HepG2 (cell line): ENCODE results near the gene MEF2B. TPM values are rescaled to one million over a fixed set of nuclear protein-coding genes. Genes with fewer than 3 reads are reported as not detected.

Source experiments
- ATAC-seq: fragments of 200-7000 bp; cut with Tn5 transposase; 3 replicates; pipeline ENCODE4 v1.9.1; 2020; ENCODE audit warnings: mild to moderate bottlenecking, moderate library complexity
- BruUV-seq: library from RNA; stranded (reverse); fragments of 400-500 nt; replicated peaks from 2 replicates; lab custom pipeline; 2021; lab: Mats Ljungman, UMichigan
- CTCF ChIA-PET: fragments of 300-600 bp; formaldehyde crosslinking; extraction: SDS; loops from one replicate; lab custom pipeline; 2021; ENCODE audit warnings: low total read pairs, inconsistent platforms, low intra/inter-chr PET ratio; lab: Yijun Ruan, JAX
- POLR2A ChIA-PET: fragments of 350-600 bp; sonication (Branson Sonifier 250); formaldehyde crosslinking; loops from one replicate; lab custom pipeline; 2020; ENCODE audit warnings: antibody characterized with exemption, inconsistent platforms; lab: Yijun Ruan, JAX
- DNase-seq: peaks from one replicate; pipeline ENCODE4 v3.0.0-alpha.2; 2015; ENCODE audit warnings: low spot score
- FAIRE-seq: peaks from 3 replicates; lab custom pipeline; 2011; peaks lifted over from hg19 to GRCh38; lab: Jason Lieb, UNC
- H2AFZ ChIP-seq: one replicate; pipeline ENCODE4 v1.6.1; 2011; ENCODE audit warnings: low read length, inconsistent platforms
- H3K27ac ChIP-seq: fragments of 300-600 bp; 3 replicates; pipeline ENCODE4 v1.8.0; 2011; ENCODE audit warnings: mixed run types, mild to moderate bottlenecking, mixed read lengths, low read length, inconsistent platforms; ENCODE audit not compliant: insufficient read depth; ENCODE audit errors: extremely low read length
- H3K27me3 ChIP-seq, 2 experiments: fragments of 200-600 bp in 1 of 2; 2 replicates in 1 of 2; 3 replicates in 1 of 2; pipeline versions ENCODE4 v1.6.0 to v1.8.0; 2011; ENCODE audit warnings: low read length in 2 of 2, mild to moderate bottlenecking in 2 of 2, moderate library complexity in 2 of 2, inconsistent platforms in 1 of 2; ENCODE audit not compliant: insufficient read depth in 2 of 2, control insufficient read depth in 1 of 2
- H3K36me3 ChIP-seq, 2 experiments: fragments of 200-600 bp in 1 of 2; replicated peaks in 1 of 2; 2 replicates in 1 of 2; 3 replicates in 1 of 2; pipeline versions ENCODE4 v1.5.1 to v1.8.0; 2011; ENCODE audit warnings: low read length in 2 of 2, inconsistent platforms in 1 of 2; ENCODE audit not compliant: insufficient read depth in 2 of 2, control insufficient read depth in 1 of 2
- H3K4me1 ChIP-seq: 2 replicates; pipeline ENCODE4 v1.5.1; 2012; ENCODE audit warnings: low read length, inconsistent platforms; ENCODE audit not compliant: insufficient read depth
- H3K4me2 ChIP-seq: 2 replicates; pipeline ENCODE4 v1.6.0; 2011; ENCODE audit warnings: low read depth, low read length, inconsistent platforms
- H3K4me3 ChIP-seq, 3 experiments: fragments of 200-600 bp in 1 of 3; sonication (generic), shearing (Covaris generic) in 1 of 3; replicated peaks in 1 of 3; 2 replicates each; pipeline ENCODE4 v1.5.1; 2011 to 2016; ENCODE audit warnings: low read length in 3 of 3, inconsistent platforms in 2 of 3, low read depth in 2 of 3, mild to moderate bottlenecking in 2 of 3, control low read depth in 1 of 3, mixed read lengths in 1 of 3; ENCODE audit not compliant: insufficient read depth in 1 of 3
- H3K79me2 ChIP-seq: one replicate; pipeline ENCODE4 v1.6.1; 2011; ENCODE audit warnings: low read length, inconsistent platforms; ENCODE audit not compliant: insufficient read depth
- H3K9ac ChIP-seq: 2 replicates; pipeline ENCODE4 v1.6.0; 2011; ENCODE audit warnings: mild to moderate bottlenecking, low read depth, low read length, inconsistent platforms; ENCODE audit not compliant: insufficient read depth
- H3K9me3 ChIP-seq: 2 replicates; pipeline ENCODE4 v1.5.1; 2012; ENCODE audit warnings: mild to moderate bottlenecking, low read length
- H4K20me1 ChIP-seq: 2 replicates; pipeline ENCODE4 v1.6.0; 2011; ENCODE audit warnings: inconsistent platforms, mild to moderate bottlenecking, low read length, moderate library complexity; ENCODE audit not compliant: insufficient read depth
- AGO1 ChIP-seq: fragments of 200-400 bp; formaldehyde crosslinking; IDR thresholded peaks from 2 replicates; pipeline ENCODE4 v1.6.1; 2017; ENCODE audit warnings: mild to moderate bottlenecking, low read depth, low read length, moderate library complexity; ENCODE audit not compliant: poor library complexity, severe bottlenecking
- BHLHE40 ChIP-seq: IDR thresholded peaks from 2 replicates; pipeline ENCODE4 v1.6.1; 2011; ENCODE audit warnings: low read length, improper control_type of control experiment
- KAT8 ChIP-seq: IDR thresholded peaks from 2 replicates; pipeline ENCODE4 v1.6.1; 2016; ENCODE audit warnings: missing genetic modification reagents, missing compliant biosample characterization
- KDM2A ChIP-seq: sonication (generic); formaldehyde crosslinking; IDR thresholded peaks from 2 replicates; pipeline ENCODE4 v1.4.0; 2020; ENCODE audit warnings: low read depth, missing genetic modification reagents, borderline replicate concordance
- NFE2L2 ChIP-seq: fragments of 150-350 bp; IDR thresholded peaks from 2 replicates; pipeline ENCODE4 v1.6.1; 2014; ENCODE audit warnings: low read length
- NFYC ChIP-seq: IDR thresholded peaks from 2 replicates; pipeline ENCODE4 v1.6.1; 2016; ENCODE audit warnings: missing genetic modification reagents, missing compliant biosample characterization
- RXRB ChIP-seq: IDR thresholded peaks from 2 replicates; pipeline ENCODE4 v1.6.1; 2016; ENCODE audit warnings: borderline replicate concordance, missing genetic modification reagents, missing compliant biosample characterization
- STAG1 ChIP-seq: sonication (generic); formaldehyde crosslinking; IDR thresholded peaks from 2 replicates; pipeline ENCODE4 v1.4.0; 2020; ENCODE audit warnings: missing genetic modification reagents
- TAF15 ChIP-seq: fragments of 200-400 bp; formaldehyde crosslinking; IDR thresholded peaks from one replicate; pipeline ENCODE4 v1.6.1; 2018; ENCODE audit warnings: mild to moderate bottlenecking, low read depth, low read length; ENCODE audit not compliant: poor library complexity, severe bottlenecking
- TCF7L2 ChIP-seq: IDR thresholded peaks from 2 replicates; pipeline ENCODE4 v1.6.1; 2011; ENCODE audit warnings: mild to moderate bottlenecking, low read depth, low read length, moderate library complexity
- ZFX ChIP-seq: sonication (generic); formaldehyde crosslinking; IDR thresholded peaks from 2 replicates; pipeline ENCODE4 v1.4.0; 2020; ENCODE audit warnings: mild to moderate bottlenecking, low read depth, missing genetic modification reagents, moderate library complexity
- ZMYM3 ChIP-seq: sonication (generic); formaldehyde crosslinking; IDR thresholded peaks from 2 replicates; pipeline ENCODE4 v1.5.1; 2020; ENCODE audit warnings: mild to moderate bottlenecking, missing genetic modification reagents
- ZNF263 ChIP-seq: sonication (generic); formaldehyde crosslinking; IDR thresholded peaks from 2 replicates; pipeline ENCODE4 v1.4.0; 2020; ENCODE audit warnings: missing genetic modification reagents
- ZNF33B ChIP-seq: sonication (generic); formaldehyde crosslinking; IDR thresholded peaks from 2 replicates; pipeline ENCODE4 v1.5.1; 2020; ENCODE audit warnings: mild to moderate bottlenecking, missing genetic modification reagents
- ZNF362 ChIP-seq: sonication (generic); formaldehyde crosslinking; IDR thresholded peaks from 2 replicates; pipeline ENCODE4 v1.4.0; 2020; ENCODE audit warnings: missing genetic modification reagents, mild to moderate bottlenecking, borderline replicate concordance
- ZNF383 ChIP-seq: sonication (generic); formaldehyde crosslinking; IDR thresholded peaks from 2 replicates; pipeline ENCODE4 v1.4.0; 2020; ENCODE audit warnings: missing genetic modification reagents, mild to moderate bottlenecking, borderline replicate concordance
- ZNF777 ChIP-seq: sonication (generic); formaldehyde crosslinking; IDR thresholded peaks from 2 replicates; pipeline ENCODE4 v1.4.0; 2020; ENCODE audit warnings: missing genetic modification reagents
- WGBS: methylation state at CpG from one replicate; pipeline ENCODE4 v1.1.6; 2017; ENCODE audit warnings: low lambda C conversion rate; 5-methylcytosine and 5-hydroxymethylcytosine counted together
- in situ Hi-C: cut with HindIII; loops from 2 replicates; pipeline ENCODE4 v1.10.0; 2017; ENCODE audit warnings: low pct_unique_long_range_greater_than_20kb; ENCODE audit not compliant: extremely low pct_ligation_motif_present
- intact Hi-C: fragments of 100-400 bp; cut with micrococcal nuclease; formaldehyde crosslinking; loops from one replicate; pipeline ENCODE4 v1.10.0; 2022; ENCODE audit not compliant: unreplicated experiment
- polyA plus RNA-seq, 8 experiments: library from polyadenylated mRNA; depleted of rRNA in 3 of 8; stranded (reverse) in 7 of 8; unstranded in 1 of 8; fragments of >200 nt; fragmentation: Illumina TruSeq in 4 of 8; extraction: Trizol in 4 of 8; gene quantifications; 2 replicates each; pipeline versions ENCODE4 v1.2.1 to v1.2.3, GENCODE V29; 2011 to 2016; ENCODE audit warnings: low read depth in 4 of 8, missing spikeins in 1 of 8, mixed read lengths in 1 of 8; ENCODE audit not compliant: insufficient read depth in 1 of 8
- total RNA-seq, 5 experiments: library from RNA; depleted of rRNA; stranded (reverse); fragments of >200 nt; fragmentation: Illumina TruSeq; extraction: Trizol; gene quantifications; 2 replicates each; pipeline ENCODE4 v1.2.3, GENCODE V29; 2016; ENCODE audit warnings: low read depth in 1 of 5
- TF ChIP-seq, protein P1 (sequence below): sonication (generic); formaldehyde crosslinking; IDR thresholded peaks from 2 replicates; pipeline ENCODE4 v1.8.1; 2023; ENCODE audit warnings: mild to moderate bottlenecking, missing genetic modification reagents, borderline replicate concordance
- TF ChIP-seq, protein P2 (sequence below): sonication (generic); formaldehyde crosslinking; IDR thresholded peaks from 2 replicates; pipeline ENCODE4 v1.5.0; 2020; ENCODE audit warnings: mild to moderate bottlenecking, missing genetic modification reagents, moderate library complexity
- TF ChIP-seq, protein P3 (sequence below): sonication (generic); formaldehyde crosslinking; IDR thresholded peaks from 2 replicates; pipeline ENCODE4 v1.4.0; 2020; ENCODE audit warnings: missing genetic modification reagents

Gene MEF2B
- total and polyA plus RNA-seq, 2 of the 13 experiments (the other 11 are each of a cell fraction or from before 2014, with no cell fraction given) = 1.2 to 1.7 TPM

- FAIRE-seq (peak; percentile 70), DNase-seq (peak; percentile 75), ATAC-seq (peak; percentile 82)
- POLR2A ChIA-PET = no interaction called here
- no peaks in the 10 kb centered on the region for H3K27me3 ChIP-seq
- WGBS = 0% methylated on average over 2 of the region's 7 CpGs
- intact Hi-C loops (loop anchor here (2.0 kb wide), 1 partner anchor 14 kb away; no protein-coding TSS in a partner anchor), in situ Hi-C loops (loop anchor here (5.0 kb wide), 1 partner anchor 56 kb away; no protein-coding TSS in a partner anchor)
- peak overlapping the region; percentile 41 for H3K4me2 ChIP-seq
- peak overlapping the region in 1 of 3 experiments; percentile 17; a peak in 1 of 6 replicates for H3K4me3 ChIP-seq
- no peaks in the 10 kb centered on the region for H3K9me3 ChIP-seq
- H3K79me2 ChIP-seq = no peaks in the 10 kb centered on the region
- H2AFZ ChIP-seq = no peak overlapping the region
- CTCF ChIA-PET = interaction anchor here (1.1 to 2.4 kb wide), 2 partner anchors 26 to 59 kb away, joined by 4 to 22 read pairs; no protein-coding TSS in a partner anchor
- H4K20me1 ChIP-seq = no peaks in the 10 kb centered on the region
- no peaks in the 10 kb centered on the region for H3K36me3 ChIP-seq
- H3K27ac ChIP-seq = no peak overlapping the region
- no TSS peak for BruUV-seq
- peaks cover 46% of the 10 kb centered on the region for H3K4me1 ChIP-seq
- no peak overlapping the region for H3K9ac ChIP-seq
- TF ChIP-seq ZNF383 (CRISPR knock-in tag) (no peak), KDM2A (CRISPR knock-in tag) (peak; percentile 55; the same call in 1 of the 2 replicates), ZNF777 (CRISPR knock-in tag) (peak; percentile 24; the same call in 1 of the 2 replicates), RXRB (CRISPR knock-in tag) (peak; percentile 14; the same call in 1 of the 2 replicates), BHLHE40 (peak; percentile 50; the same call in 1 of the 2 replicates), TCF7L2 (no peak), NFE2L2 (no peak), AGO1 (peak; percentile 83), NFYC (CRISPR knock-in tag) (peak; percentile 25; the same call in 1 of the 2 replicates), ZFX (CRISPR knock-in tag) (peak; percentile 41; the same call in 1 of the 2 replicates), KAT8 (CRISPR knock-in tag) (no peak), ZNF362 (no peak), STAG1 (CRISPR knock-in tag) (peak; percentile 72), ZNF33B (CRISPR knock-in tag) (peak; percentile 40; the same call in 1 of the 2 replicates), ZNF263 (CRISPR knock-in tag) (0 out of 2 replicates have a peak, but pooled peaks have one; percentile 14), TAF15 (no peak), ZMYM3 (CRISPR knock-in tag) (0 out of 2 replicates have a peak, but pooled peaks have one; percentile 34)
- TF ChIP-seq, protein P1, sequence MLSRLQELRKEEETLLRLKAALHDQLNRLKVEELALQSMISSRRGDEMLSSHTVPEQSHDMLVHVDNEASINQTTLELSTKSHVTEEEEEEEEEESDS (CRISPR knock-in tag) = no peak
- TF ChIP-seq, protein P2, sequence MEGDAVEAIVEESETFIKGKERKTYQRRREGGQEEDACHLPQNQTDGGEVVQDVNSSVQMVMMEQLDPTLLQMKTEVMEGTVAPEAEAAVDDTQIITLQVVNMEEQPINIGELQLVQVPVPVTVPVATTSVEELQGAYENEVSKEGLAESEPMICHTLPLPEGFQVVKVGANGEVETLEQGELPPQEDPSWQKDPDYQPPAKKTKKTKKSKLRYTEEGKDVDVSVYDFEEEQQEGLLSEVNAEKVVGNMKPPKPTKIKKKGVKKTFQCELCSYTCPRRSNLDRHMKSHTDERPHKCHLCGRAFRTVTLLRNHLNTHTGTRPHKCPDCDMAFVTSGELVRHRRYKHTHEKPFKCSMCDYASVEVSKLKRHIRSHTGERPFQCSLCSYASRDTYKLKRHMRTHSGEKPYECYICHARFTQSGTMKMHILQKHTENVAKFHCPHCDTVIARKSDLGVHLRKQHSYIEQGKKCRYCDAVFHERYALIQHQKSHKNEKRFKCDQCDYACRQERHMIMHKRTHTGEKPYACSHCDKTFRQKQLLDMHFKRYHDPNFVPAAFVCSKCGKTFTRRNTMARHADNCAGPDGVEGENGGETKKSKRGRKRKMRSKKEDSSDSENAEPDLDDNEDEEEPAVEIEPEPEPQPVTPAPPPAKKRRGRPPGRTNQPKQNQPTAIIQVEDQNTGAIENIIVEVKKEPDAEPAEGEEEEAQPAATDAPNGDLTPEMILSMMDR (CRISPR knock-in tag) = peak; percentile 69
- TF ChIP-seq, protein P3, sequence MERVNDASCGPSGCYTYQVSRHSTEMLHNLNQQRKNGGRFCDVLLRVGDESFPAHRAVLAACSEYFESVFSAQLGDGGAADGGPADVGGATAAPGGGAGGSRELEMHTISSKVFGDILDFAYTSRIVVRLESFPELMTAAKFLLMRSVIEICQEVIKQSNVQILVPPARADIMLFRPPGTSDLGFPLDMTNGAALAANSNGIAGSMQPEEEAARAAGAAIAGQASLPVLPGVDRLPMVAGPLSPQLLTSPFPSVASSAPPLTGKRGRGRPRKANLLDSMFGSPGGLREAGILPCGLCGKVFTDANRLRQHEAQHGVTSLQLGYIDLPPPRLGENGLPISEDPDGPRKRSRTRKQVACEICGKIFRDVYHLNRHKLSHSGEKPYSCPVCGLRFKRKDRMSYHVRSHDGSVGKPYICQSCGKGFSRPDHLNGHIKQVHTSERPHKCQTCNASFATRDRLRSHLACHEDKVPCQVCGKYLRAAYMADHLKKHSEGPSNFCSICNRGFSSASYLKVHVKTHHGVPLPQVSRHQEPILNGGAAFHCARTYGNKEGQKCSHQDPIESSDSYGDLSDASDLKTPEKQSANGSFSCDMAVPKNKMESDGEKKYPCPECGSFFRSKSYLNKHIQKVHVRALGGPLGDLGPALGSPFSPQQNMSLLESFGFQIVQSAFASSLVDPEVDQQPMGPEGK (CRISPR knock-in tag) = peak; percentile 27; the same call in 1 of the 2 replicates
Measured at GRCh38 chr19:19113040-19113626, 56.9 kb downstream of the MEF2B start.
